ENCODE measurements around the gene PWP2.
"Not testable (repeated sequence)": the region's sequence is repeated elsewhere in the genome, so short reads cannot be mapped to it uniquely, and the experiment has no call there.

PWP2 gene

DNA sequence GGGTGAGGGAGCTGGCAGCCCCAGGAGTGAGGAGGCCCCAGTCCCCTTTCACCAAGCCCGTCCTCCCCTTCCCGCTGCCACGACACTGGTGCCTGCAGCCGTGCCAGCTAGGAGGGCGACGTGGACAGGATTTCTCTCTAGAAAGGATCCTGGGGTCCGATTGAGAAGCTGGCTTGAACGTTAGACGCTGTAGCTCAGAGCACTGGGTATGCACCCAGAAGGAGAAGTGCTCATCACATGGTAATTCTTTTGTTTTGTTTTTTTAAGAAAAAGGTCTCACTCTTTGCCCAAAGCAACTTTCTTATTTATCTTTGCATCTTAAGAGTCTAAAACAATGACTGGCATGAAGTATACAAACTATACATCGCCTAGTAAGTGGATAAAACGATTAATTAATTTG, 60.3 kb downstream of the PWP2 start:
- DNase-seq = not testable (repeated sequence)

DNA sequence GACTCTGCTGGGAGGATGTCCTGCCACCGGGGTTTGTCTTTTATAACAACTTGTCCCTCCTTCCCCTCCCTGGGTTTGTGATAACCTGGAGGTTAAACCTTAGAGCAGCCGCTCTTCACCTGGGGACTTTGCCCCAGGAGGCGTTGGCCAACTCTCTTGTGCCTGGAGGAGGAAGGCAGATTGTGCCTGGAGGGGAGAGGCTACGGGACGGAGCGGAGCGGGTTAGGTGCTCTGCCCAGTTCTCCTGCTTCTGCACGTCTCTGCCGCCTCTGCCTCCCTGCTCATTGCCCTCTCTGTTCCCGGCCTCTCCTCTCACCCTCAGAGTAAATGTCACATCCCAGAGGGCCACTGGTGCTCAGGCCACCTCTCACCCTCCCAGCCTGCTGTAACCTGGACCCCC, 63.1 kb downstream of the PWP2 start:
- DNase-seq = not testable (repeated sequence)

DNA sequence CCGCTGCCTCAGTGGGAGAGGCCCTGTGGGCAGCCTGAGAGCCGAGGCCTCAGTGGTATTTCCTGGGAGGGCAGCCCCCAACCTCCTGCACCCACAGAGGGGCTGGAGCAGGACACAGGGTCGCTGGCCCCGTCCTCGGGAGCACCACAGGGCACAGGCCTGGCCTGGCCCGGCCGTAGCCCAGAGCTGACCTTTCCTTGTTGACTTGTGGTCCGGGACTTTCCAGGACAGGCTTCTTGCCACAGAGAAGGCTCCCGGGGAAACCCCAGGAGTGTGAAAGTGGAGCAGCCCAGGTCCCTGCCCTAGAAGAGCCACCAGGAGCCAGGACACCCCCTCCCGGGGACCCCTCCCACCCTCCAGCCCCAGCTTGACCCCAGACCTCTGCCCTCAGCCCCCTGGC, 63.7 kb downstream of the PWP2 start:
- not testable (repeated sequence) for DNase-seq

GRCh38 chr21:44171962-44172572, 64.9 kb downstream of the PWP2 start:
- DNase-seq = not testable (repeated sequence)

- not testable (repeated sequence) for DNase-seq
These were observed 65.5 kb downstream of the PWP2 start for GRCh38 chr21:44172741-44173140.

- DNase-seq = not testable (repeated sequence)
These were observed 68.0 kb downstream of the PWP2 start for GRCh38 chr21:44175189-44175588.

- not testable (repeated sequence) for DNase-seq
These were observed 68.9 kb downstream of the PWP2 start for GRCh38 chr21:44176127-44176526.
